VCaP (cell line): Measurements from ENCODE around the gene PPFIA1.
A peak's percentile ranks its signal among the peaks of the same experiment; 100 is the strongest.

Experiments used
- H3K27ac ChIP-seq: fragments of 450-650 bp; 2 replicates; pipeline ENCODE4 v1.5.1; 2017
- CTCF ChIP-seq: fragments of 450-650 bp; conservative IDR thresholded peaks from 2 replicates; pipeline ENCODE4 v1.5.1; 2017; ENCODE audit warnings: mild to moderate bottlenecking, moderate library complexity

Gene PPFIA1

DNA sequence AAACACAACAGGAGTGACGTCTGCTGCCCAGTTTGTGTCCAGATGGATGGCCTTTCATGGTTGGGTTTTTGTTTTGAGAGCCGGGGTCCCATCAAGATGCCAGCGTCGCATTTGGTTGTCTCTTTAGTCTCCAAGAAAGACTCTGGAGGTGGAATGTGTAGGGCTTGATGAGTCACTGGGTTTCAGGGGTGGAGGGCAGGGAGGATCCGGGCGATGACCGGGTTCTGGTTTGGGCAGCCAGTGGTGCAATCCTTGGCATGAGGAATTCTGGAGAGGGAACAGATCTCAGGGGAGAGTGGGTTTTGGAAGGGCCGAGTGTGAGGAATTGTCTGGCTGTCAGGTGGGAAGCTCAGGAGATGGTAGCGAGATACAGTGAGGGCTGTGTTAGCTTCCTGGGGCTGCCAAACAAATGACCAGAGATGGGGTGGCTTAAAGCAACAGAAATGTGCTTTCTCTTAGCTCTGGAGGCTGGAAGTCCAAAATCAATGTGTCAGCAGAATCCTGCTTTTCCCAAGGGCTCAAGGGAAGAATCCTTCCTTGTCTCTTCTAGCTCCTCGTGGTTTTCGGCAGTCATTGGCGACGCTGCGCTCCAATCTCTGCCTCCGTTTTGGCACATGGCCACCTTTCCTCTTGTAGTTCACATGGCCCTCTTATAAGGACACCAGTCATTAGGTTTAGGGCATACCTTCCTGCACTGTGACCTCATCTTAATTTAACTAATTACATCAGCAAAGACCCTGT lies 26.4 kb upstream of the PPFIA1 start:
- no peak for TF ChIP-seq CTCF
- H3K27ac ChIP-seq = no peak overlapping the region

- no peak for TF ChIP-seq CTCF
- H3K27ac ChIP-seq = no peak overlapping the region
These were observed 25.8 kb upstream of the PPFIA1 start for GRCh38 chr11:70244698-70245097.

DNA sequence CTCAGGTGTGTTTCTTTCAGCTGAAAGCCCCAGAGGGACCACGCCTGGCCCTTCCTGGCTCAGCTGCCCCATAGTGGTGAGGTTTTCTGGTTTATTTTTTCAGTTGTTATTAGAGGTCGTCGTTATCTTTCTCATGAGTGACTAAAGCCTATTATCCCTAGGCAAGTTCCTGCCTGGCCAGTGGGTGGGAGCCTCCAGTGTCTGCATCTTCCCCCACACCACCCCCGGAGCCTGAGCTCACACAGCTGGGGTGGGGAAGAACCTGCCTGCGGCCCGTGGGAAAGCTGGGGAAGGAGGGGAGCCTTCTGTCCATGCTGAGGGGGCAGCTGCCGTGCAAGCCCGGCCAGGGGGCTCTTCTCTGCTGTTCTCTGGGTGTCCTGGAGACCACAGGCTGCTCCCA lies 24.3 kb upstream of the PPFIA1 start:
- no peak overlapping the region; the same call in 1 of the 2 replicates for H3K27ac ChIP-seq
- TF ChIP-seq CTCF = no peak

GRCh38 chr11:70247042-70247709 lies 23.3 kb upstream of the PPFIA1 start:
- peak overlapping the region; percentile 42; the same call in 1 of the 2 replicates for H3K27ac ChIP-seq
- no peak for TF ChIP-seq CTCF

GRCh38 chr11:70247710-70248072 lies 22.8 kb upstream of the PPFIA1 start:
- TF ChIP-seq CTCF = no peak
- H3K27ac ChIP-seq = peak overlapping the region; percentile 42; the same call in 1 of the 2 replicates

DNA sequence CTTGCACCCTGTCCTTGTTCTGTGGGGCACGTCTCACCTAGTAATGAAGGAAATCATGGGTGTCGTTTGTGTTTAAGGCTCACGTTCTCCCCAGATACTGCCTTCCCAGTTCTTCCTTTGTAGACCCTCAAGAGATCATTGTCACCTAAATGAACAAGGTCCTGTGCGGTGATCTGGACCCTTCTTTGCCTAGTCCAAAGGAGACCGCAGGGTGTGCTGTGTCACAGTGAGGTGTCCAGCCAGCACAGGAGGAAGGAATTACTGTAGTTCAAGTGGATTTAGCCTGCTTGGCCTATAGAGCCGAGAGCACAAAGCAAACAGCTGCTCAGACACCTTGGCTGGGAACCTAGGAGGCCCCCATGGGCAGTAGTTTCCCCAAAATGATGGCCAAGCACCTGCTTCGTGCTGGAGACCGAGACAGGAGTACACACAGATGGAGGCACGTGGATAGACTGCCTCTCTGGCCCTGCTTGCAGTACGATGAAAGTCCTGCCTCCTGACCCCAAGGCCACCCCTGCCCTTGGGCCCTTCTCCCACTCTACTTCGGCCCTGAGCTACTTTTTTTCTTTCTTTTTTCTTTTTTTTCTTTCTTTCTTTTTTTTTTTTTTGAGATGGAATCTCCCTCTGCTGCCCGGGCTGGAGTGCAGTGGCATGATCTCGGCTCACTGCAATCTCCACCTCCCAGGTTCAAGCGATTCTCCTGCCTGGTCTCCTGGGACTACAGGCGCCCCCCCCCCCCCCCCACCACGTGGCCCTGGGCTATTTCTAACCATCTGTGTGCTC lies 19.4 kb upstream of the PPFIA1 start:
- H3K27ac ChIP-seq = no peak overlapping the region
- TF ChIP-seq CTCF = no peak

DNA sequence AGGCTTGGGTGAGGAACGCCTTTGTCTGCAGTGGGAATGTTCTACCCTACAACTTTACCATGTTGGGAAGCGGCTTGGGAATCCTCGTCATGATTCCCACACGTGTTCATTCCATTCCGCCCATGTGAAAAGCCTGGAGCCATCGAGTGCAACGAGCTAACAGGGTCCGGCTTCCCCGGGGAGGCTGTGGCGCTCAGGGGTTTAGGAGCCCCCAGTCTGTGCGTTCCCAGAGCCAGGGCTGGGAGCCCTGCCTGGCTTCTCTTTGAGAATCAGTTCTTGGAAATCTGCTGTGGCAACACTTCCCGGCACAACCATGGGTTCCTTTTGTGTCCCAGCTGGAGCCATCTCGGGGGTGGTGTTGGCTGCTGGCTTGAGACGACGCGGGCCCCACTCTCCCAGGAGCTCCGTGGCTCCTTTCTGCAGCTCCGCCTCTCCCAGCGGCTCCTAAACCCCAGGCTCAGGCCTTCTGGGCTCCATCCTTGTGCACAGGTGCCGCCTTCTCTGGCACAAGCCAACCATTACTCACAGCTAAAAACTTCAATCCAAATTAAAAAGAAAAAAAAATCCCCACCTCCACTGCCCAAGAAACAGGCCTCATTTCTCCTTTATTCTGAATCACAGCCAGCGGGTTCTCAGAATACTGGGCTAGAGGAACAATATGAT lies 18.7 kb upstream of the PPFIA1 start:
- no peak overlapping the region for H3K27ac ChIP-seq
- no peak for TF ChIP-seq CTCF
